SHP77 (cell line): ENCODE data around the gene RBBP7.

Experiments
- DNase-seq, 2 experiments: peaks; one replicate each; lab custom pipeline; 2025; lab: John Stamatoyannopoulos, UW

RBBP7 gene

DNA sequence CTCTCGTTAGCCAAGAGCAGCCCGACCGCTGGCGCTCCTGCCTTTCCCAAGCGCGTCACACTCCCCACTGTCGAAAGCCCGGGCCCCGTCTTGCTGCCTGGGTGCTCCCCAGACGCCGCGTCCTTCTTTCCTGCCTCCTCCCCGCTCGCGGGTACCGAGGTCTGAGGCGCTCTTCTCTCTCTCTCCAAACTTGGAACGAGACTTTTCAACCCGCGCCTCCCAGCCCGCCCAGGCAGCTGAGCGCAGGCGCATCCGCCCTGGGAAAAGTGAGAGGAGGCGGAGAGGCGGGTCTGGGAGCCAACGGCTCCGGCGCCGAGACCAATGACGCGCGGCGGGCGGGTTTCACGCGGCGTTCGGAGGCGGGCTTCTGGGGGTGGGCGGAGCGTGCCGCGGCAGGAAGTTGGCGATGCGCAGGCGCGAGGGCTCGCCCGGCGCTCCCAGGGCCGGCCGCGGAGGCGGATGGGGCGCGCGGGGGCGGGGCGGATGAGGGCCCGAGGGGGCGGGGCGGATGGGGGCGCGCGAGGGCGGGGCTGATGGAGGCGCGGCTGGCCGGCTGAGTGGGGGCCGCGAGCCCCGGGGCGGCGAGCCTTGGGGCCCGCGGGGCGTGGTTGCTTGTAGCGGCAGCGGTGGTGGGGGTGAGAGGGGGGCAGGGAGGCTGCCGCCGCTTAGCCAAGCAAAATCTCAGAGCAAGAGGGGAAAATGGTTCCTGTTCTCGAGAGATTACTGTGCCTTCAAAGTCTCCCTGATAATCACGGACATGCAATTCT is at the start of gene RBBP7:
Gene RBBP7, minus strand, starts transcription at position 268 of the 767 bp plus-strand sequence. CDS start 309 bp downstream, outside the sequence.
- DNase-seq = peak; percentile 73 to 77

GRCh38 chrX:16918979-16919378 is 48.8 kb upstream of the RBBP7 start:
- no peak for DNase-seq

- no peak for DNase-seq
Measured at GRCh38 chrX:16917120-16917519, 47.0 kb upstream of the RBBP7 start.

GRCh38 chrX:16916561-16916960 is 46.4 kb upstream of the RBBP7 start:
- DNase-seq = no peak

GRCh38 chrX:16914058-16914457 is 43.9 kb upstream of the RBBP7 start:
- DNase-seq = no peak

- no peak for DNase-seq
Measured at GRCh38 chrX:16910376-16910775, 40.2 kb upstream of the RBBP7 start.

DNA sequence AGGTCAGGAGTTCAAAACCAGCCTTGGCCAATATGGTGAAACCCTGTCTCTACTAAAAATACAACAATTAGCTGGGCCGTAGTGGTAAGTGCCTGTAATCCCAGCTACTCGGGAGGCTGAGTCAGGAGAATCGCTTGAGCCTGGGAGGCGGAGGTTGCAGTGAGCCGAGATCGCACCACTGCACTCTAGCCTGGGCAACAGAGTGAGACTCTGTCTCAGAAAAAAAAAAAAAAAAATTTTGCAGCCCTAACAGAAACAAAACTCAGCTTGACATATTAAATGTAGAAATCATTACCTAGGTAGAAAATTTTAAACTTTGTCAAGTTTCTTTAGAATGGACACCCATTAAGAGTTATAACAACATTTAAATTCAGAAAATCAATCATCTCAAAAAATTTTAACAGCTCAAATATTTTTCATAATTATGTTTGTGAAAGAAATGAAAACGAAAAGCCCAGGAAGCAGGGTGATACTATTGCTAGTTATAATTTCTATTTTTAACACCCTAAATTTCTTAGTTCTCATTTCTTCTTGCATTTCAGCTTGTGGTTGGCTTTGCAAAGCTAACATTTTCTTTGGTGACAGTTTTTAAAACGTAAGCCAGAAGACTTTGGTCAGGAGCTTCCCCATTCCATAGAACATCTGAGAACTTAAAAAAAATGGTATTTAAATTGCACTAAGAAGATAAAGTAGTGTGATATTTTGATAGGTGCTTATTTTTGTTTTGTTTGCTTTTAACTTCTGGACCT is 33.3 kb upstream of the RBBP7 start:
- DNase-seq = no peak

DNA sequence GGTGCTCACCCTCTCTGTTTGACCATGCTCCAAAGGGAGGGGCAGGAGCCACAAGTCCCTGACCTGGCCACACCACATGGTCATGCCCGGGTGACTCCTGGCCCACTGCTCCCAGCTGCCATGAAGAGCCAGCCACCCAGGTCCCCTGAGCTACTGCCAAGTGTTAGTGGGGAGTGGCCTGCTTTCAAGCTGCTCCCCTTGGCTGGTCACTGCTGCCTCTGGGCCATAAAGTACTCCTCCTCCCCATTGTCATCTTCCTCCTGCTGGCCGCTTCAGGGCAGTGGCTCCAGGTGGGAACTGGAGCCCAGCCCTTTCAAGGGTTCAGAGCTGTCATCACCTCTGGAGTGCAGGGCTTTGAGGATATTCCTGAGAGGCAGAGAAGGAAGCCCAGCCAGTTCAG is 27.3 kb upstream of the RBBP7 start:
- peak in 1 of 2 experiments; percentile 7 for DNase-seq

GRCh38 chrX:16892504-16893362 is 22.6 kb upstream of the RBBP7 start:
- peak; percentile 41 to 50 for DNase-seq

- DNase-seq = no peak
Measured at GRCh38 chrX:16885628-16886027, 15.5 kb upstream of the RBBP7 start.

- DNase-seq = no peak
Measured at GRCh38 chrX:16883487-16883804, 13.3 kb upstream of the RBBP7 start.

- peak; percentile 58 to 60 for DNase-seq
Measured at GRCh38 chrX:16882702-16883486, 12.7 kb upstream of the RBBP7 start.

- DNase-seq = peak; percentile 18 to 21
Measured at GRCh38 chrX:16882169-16882568, 12.0 kb upstream of the RBBP7 start.

DNA sequence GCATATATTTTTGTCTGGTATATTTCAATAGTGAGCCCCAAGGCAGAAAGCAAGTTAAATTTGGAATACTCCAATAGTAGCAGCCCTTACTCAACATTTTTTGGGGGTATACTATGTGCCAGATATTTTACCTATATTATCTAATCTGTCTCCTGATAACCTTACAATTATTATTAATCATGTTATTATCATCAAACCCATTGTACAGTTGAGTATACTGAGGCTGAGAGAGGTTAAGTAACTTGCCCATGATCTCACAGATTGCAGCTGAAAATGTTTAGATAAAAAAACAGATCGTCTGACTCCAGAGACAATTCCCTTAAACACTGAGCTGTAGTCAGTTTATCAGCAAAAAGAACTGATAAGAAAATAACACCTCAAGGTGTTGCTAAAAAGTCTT is 6.5 kb upstream of the RBBP7 start:
- DNase-seq = no peak

DNA sequence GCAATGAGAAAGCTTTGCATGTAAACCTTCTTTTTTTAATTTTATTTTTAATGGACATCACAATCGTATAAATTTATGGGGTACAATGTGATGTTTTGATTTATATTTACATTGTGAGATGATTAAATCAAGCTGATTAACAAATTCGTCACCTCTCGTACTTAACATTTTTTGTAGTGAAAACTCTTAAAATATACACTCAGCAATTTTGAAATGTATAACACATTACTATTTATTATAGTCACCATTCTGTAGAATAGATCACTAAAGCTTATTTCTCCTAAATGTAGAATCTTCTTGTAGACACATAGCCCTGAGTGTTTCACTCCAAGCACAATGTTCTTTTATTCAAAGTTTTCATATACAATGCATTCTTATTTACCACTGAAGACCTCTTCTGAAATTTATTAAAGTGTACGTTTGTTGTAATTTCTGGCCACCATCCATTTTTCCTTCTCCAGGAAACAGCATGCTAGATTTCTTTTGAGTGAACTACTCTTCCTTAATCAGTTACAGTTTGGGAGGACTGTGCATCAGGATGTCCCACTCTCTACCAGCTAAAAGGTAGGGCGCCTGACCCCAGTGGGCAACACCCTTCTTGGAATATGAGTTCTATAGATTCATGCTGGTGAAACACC is 4.4 kb upstream of the RBBP7 start:
- DNase-seq = no peak

GRCh38 chrX:16873106-16873505 is 2.9 kb upstream of the RBBP7 start:
- no peak for DNase-seq

DNA sequence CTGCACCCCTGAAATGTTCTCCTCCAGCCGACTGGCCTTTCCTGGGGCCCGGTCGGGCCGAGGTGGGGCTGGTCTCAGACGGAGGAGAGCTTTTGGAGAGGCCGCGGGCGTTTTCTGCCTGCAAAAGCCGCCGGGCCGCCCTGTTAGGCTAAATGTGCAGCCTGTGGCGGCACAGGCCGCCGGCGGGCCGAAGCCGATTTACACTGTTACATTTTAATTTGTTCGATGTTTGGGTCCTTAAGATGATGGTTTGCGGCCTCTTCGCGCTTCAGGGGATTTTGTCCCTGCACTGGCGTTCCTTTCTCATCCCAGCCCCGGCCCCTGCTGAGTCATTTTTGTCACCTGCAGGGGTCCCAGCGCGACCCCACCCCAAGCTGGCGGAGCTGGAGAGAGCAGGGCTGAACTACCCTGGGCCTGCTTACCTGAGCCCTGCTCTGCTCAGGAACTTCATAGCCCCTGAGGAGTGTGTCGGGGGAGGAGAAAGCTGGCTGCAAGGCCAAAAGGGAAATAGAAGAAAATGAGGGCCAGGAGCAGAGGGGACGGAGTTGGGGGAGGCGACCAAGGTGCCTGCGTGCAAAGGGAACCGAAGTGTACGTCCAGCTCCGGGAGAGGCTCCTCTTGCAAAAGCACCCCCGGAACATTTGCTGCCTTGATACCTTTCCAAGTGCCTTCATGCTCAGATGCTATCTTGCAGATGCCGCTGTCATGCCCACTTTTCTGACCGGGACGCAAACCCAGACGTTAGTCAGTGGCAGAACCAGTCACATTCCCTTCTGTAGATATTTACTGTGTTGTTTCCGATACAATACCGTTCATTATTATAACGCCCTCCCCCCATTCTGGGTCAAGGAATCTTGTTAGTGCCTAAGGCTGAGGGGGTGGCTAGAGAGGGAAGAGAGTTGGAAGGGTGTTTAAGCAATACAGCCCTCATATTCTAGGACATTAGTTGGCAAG is 977 bp upstream of the RBBP7 start:
- peak; percentile 14 to 19 for DNase-seq

DNA sequence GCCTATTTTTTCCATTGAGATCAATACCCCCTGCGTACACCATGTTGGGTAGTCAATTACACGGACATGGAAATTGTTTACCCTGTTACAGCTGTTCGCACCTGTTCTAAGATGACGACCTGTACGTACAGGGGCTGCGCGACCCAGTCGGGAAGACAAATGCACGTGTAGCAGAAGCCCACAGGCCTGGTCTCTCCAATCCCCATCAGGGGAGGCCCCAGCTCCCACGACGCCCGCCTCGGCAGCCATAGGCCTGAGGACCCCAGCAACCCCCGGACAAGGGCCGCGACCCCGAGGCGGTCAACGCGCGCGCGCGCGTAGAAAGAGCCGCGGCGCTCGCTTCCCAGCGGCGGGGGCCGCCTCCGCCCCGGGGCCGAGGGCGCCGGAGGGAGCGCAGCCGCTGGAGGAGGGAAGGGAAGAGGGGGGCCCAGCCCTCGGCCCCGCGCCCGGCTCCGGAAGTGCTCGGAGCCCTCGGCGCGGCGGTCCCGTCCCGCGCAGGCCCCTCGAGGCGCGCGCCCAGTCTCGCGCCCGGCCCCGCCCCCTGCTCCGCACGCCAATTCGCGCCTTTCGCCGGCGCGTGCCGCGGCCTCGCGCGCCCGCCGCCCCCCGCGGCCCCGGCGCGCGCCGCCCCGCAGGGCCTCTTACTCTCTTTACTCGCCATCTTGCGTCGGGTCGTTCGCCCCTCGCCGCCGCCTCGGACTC is 618 bp downstream of the RBBP7 start:
- peak; percentile 2 to 6 for DNase-seq

DNA sequence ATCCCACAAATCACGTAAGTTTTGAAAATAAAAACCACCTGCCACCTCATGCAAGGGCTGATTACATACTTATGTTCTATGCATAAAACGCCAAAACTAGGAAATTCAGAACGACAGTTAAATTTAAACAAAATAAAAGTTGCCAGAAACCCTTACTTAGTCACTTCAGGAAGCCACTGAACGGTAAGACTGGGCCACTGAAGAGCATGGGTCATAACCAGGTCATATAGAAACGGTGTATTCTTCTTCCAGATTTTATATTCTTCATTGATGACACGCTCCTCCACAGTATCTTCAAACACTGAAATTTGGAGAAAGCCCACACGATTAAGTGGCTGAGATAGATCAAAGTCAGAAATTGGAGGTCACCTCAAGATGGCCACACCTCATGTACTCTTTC is 1.2 kb downstream of the RBBP7 start:
- DNase-seq = no peak
